Measurements from ENCODE around the gene ACOT7.
"Not testable (repeated sequence)": the region's sequence is repeated elsewhere in the genome, so short reads cannot be mapped to it uniquely, and the experiment has no call there.

Gene ACOT7

DNA sequence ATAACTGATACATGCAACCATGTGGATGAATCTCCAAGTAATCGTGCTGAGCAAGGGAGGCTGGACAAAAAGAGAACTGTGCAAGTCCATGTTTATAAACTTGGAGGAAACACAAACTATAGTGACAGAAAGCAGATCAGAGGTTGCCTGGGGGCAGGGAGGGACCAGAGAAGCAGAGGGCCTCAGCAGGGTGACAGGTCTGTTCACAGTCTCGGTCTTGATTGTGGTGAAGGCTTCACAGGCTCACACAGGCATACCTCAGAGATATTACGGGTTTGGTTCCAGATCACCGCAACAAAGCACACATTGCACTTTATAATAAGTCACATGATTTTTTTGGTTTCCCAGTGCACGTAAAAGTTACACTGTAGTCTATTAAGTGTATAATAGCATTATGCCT lies 28.5 kb downstream of the ACOT7 start:
- H3K4me3 ChIP-seq (ENCODE audit: low read depth, low read length): no peak overlapping the region

DNA sequence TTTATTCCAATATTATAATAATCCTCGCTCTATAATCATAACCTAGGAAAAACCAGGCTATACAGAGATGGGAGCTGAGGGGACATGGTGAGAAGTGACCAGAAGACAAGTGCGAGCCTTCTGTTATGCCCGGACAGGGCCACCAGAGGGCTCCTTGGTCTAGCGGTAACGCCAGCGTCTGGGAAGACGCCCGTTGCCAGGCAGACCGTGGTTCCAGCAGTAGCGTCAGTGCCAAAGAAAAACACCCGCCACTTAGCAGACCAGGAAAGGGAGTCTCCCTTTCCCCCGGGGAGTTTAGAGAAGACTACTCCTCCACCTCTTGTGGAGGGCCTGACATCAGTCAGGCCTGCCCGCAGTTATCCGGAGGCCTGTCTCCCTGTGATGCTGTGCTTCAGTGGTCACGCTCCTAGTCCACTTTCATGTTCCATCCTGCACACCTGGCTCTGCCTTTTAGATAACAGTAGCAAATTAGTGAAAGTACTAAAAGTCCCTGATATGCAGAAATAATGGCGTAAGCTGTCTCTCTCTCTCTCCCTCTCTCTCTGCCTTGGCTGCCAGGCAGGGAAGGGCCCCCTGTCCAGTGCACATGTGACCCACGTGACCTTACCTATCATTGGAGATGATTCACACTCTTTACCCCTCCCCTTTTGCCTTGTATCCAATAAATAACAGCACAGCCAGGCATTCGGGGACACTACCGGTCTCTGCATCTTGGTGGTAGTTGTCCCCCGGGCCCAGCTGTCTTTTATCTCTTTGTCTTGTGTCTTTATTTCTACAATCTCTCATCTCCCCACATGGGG lies 30.3 kb downstream of the ACOT7 start:
- H3K4me3 ChIP-seq (ENCODE audit: low read depth, low read length); in situ Hi-C loops (cut with HindIII; ENCODE audit: low sequenced_read_pairs): not testable (repeated sequence)
- DNase-seq (ENCODE audit: low read depth, low spot score): peak; percentile 58
- TF ChIP-seq, protein P1, sequence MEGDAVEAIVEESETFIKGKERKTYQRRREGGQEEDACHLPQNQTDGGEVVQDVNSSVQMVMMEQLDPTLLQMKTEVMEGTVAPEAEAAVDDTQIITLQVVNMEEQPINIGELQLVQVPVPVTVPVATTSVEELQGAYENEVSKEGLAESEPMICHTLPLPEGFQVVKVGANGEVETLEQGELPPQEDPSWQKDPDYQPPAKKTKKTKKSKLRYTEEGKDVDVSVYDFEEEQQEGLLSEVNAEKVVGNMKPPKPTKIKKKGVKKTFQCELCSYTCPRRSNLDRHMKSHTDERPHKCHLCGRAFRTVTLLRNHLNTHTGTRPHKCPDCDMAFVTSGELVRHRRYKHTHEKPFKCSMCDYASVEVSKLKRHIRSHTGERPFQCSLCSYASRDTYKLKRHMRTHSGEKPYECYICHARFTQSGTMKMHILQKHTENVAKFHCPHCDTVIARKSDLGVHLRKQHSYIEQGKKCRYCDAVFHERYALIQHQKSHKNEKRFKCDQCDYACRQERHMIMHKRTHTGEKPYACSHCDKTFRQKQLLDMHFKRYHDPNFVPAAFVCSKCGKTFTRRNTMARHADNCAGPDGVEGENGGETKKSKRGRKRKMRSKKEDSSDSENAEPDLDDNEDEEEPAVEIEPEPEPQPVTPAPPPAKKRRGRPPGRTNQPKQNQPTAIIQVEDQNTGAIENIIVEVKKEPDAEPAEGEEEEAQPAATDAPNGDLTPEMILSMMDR (IDR thresholded peaks at IDR 0.05; ENCODE audit: low read depth, low read length): peak; percentile 55

More for the DNA sequence above, 28.5 kb downstream of the ACOT7 start:
- in situ Hi-C loops (cut with HindIII; ENCODE audit: low sequenced_read_pairs): no loop called here
- DNase-seq (ENCODE audit: low read depth, low spot score): no peak
- TF ChIP-seq, protein P1 (IDR thresholded peaks at IDR 0.05; ENCODE audit: low read depth, low read length): no peak

DNA sequence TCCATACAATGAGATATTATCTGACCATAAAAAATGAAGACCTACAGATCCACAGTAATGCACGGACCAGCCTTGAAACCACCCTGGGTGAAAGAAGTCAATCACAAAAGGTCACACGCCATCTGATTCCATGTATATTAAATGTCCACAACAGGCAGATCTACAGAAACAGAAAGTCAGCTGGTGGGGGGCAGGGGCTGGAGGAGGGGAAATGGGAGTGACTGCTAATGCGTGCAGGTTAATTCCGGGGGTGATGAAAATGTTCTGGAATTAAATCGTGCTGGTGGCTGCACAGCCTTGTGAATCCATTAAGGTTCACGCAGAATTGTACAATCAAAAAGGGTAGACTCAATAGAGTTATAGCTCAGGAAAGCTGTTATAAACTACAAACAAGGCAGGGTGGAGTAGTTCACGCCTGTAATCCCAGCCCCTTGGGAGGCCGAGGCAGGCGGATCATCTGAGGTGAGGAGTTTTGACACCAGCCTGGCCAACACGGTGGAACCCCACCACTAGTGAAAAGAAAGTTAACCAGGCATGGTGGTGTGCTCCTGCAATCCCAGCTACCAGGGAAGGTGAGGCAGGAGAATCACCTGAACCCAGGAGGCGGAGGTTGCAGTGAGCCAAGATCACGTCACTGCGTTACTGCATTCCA lies 32.3 kb downstream of the ACOT7 start:
- no peak for DNase-seq (ENCODE audit: low read depth, low spot score)
- no peak overlapping the region for H3K4me3 ChIP-seq (ENCODE audit: low read depth, low read length)
- TF ChIP-seq, protein P1 (IDR thresholded peaks at IDR 0.05; ENCODE audit: low read depth, low read length): no peak
- in situ Hi-C loops (cut with HindIII; ENCODE audit: low sequenced_read_pairs): no loop called here

DNA sequence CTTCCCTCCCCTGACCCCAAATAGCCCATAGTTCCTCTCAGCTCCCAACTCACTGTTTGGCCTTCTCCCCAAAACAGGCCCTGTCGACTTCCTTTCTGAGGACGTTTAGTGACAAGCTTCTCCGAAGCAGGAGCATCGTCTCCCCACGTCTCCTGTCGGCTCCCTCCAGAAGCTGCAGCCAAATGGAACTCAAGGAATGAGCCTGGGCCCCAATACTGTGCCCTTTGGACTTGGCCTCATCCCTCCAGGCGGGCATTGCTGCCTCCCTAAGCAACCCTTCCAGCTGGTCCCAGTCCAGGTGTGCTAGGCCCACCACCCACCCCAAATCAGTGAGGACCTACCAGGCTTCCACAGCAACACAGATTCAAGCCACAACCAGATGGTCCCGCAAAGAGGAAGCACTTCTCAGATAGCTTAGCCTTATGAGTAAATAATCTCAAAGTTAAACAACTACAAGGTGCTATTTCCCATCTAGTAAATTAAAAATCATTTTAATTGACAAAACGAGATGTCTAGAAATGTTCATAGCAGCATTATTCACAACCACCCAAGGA lies 33.0 kb downstream of the ACOT7 start:
- H3K4me3 ChIP-seq (ENCODE audit: low read depth, low read length): no peak overlapping the region
- DNase-seq (ENCODE audit: low read depth, low spot score): no peak
- TF ChIP-seq, protein P1 (IDR thresholded peaks at IDR 0.05; ENCODE audit: low read depth, low read length): no peak
- in situ Hi-C loops (cut with HindIII; ENCODE audit: low sequenced_read_pairs): no loop called here

DNA sequence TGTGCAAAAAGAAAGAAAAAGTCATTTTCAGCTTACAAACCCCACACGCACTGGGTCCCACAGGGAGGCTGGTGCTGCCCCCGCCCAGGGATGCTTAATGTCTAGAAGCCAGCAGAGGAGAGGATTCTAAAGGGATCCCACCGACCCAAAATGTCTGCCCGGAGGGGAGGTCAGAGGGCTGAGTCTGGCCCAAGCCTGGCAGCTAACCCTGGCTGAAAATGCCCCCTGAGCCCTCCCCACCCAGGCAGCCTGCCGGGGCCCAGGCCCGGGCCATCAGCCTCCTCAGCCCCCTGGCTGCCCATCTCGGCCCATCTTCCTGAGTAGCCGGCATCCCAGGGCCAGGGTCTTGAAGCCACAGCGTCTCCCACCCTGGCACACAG lies 33.5 kb downstream of the ACOT7 start:
- TF ChIP-seq, protein P1 (IDR thresholded peaks at IDR 0.05; ENCODE audit: low read depth, low read length): no peak
- H3K4me3 ChIP-seq (ENCODE audit: low read depth, low read length): no peak overlapping the region
- no peak for DNase-seq (ENCODE audit: low read depth, low spot score)
- in situ Hi-C loops (cut with HindIII; ENCODE audit: low sequenced_read_pairs): no loop called here

DNA sequence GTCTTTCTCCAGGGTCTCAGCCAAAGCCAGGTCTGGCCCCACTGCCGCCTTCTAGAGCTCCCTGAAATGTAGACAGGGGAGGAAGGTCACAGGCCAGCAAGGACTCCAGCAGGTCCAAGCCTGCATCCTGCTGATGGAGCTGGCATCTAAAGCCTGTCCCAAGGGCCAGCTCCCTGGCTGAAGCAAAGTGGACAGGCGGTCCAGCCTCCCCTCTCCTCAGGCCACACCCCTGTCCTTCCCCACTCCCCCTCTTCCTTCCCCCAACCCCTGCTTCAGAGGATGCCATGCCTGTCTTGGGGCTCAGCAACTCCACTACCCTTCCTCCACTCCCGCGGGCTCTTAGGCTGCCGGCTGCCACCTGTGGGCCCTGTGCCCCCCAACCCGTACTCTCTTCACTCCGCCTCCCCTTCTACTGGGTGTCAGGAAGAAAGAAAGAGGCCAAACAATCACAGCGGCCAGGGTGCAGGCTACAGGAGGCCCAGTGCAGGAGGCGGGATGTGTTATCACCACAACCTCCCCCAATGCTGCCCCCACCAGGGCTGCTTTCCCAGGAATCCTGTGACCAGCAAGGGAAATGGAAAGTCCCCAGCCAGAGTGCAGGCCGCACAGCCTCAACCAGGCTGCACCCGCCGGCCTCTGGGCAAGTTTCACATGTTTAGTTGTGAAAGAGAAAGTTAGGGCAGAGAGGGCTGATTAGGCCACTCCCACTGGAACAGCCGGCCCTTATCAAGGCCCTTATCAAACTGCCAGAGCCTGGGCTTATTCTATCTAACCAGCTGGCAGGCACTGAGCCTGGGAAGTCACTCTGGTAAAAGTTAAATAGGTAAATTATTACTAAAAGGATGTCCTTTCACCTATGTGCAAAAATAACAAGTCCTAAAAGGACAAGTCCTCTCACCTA lies 34.1 kb downstream of the ACOT7 start:
- no peak overlapping the region for H3K4me3 ChIP-seq (ENCODE audit: low read depth, low read length)

More for the DNA sequence above, 34.1 kb downstream of the ACOT7 start:
- peak; percentile 50 for DNase-seq (ENCODE audit: low read depth, low spot score)
- TF ChIP-seq, protein P1 (IDR thresholded peaks at IDR 0.05; ENCODE audit: low read depth, low read length): no peak
- in situ Hi-C loops (cut with HindIII; ENCODE audit: low sequenced_read_pairs): no loop called here

Measured in astrocyte of the spinal cord (primary cell).